Uterus (tissue), 2 donors: ENCODE results near the gene ACSF3.

Source experiments
- POLR2A ChIP-seq, 2 donors: fragments of 450-650 bp; IDR thresholded peaks; one replicate each; pipeline ENCODE4 v1.6.1; 2016; ENCODE audit warnings: antibody characterized with exemption in 2 of 2, mild to moderate bottlenecking in 1 of 2, moderate library complexity in 1 of 2
- TF ChIP-seq, protein P1 (sequence below), 4 experiments: fragments of 200-600 bp in 2 of 4; fragments of 450-650 bp in 2 of 4; sonication (generic) in 2 of 4; IDR thresholded peaks; one replicate each; pipeline ENCODE4 v1.5.1; 2016 to 2019; ENCODE audit warnings: antibody characterized with exemption in 4 of 4, mild to moderate bottlenecking in 2 of 4, moderate library complexity in 1 of 4

GRCh38 chr16:89055894-89056555, 37.6 kb upstream of the ACSF3 start:
- TF ChIP-seq, protein P1, sequence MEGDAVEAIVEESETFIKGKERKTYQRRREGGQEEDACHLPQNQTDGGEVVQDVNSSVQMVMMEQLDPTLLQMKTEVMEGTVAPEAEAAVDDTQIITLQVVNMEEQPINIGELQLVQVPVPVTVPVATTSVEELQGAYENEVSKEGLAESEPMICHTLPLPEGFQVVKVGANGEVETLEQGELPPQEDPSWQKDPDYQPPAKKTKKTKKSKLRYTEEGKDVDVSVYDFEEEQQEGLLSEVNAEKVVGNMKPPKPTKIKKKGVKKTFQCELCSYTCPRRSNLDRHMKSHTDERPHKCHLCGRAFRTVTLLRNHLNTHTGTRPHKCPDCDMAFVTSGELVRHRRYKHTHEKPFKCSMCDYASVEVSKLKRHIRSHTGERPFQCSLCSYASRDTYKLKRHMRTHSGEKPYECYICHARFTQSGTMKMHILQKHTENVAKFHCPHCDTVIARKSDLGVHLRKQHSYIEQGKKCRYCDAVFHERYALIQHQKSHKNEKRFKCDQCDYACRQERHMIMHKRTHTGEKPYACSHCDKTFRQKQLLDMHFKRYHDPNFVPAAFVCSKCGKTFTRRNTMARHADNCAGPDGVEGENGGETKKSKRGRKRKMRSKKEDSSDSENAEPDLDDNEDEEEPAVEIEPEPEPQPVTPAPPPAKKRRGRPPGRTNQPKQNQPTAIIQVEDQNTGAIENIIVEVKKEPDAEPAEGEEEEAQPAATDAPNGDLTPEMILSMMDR (IDR thresholded peaks at IDR 0.05): no peak
- no peak for TF ChIP-seq POLR2A (IDR thresholded peaks at IDR 0.05)
